ENCODE measurements around the gene IGFBP2. TPM values are rescaled to one million over a fixed set of nuclear protein-coding genes. Genes with fewer than 3 reads are reported as not detected.

Gene IGFBP2
- total RNA-seq, 6 experiments from 2014 or later, result 0.28 to 0.40 TPM; not detected in 4

DNA sequence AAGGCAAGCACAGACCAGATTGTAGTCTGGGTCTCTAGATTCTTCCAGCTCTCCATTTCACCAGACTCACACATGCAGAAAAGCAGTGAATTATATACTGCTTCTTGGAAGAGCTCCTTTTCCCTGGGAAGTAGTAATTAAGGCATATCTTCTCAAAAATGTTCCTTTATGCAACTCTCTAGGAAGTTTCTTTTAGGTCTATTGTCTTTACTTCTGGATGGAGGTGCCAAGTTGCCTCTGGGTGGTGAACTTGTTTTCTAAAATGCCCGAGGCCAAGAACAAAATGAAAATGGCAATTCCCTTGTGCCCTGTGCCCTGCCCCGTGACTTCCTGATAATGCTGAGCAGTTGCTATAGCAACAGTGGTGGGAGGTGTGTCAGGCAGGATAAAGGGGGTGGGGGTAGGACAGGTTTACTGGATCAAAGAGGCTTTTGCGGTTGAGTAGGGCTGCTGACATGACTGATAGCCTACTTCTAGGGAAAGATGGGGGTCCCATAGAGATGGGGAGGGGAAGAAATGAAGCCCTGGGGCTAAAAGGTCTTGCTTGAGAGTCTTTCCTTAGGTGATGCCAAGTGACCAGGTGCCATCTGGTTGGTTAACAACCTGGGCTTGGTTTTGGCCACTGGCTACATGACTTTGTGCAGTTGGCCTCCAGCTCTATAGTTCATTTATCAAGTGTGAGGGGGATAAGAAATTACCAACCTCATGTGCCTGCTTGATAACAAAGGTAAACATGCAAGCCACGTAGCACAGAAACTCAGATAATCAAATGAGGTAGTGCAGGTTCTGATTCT, 11.8 kb downstream of the IGFBP2 start:
- TF ChIP-seq, protein P1, sequence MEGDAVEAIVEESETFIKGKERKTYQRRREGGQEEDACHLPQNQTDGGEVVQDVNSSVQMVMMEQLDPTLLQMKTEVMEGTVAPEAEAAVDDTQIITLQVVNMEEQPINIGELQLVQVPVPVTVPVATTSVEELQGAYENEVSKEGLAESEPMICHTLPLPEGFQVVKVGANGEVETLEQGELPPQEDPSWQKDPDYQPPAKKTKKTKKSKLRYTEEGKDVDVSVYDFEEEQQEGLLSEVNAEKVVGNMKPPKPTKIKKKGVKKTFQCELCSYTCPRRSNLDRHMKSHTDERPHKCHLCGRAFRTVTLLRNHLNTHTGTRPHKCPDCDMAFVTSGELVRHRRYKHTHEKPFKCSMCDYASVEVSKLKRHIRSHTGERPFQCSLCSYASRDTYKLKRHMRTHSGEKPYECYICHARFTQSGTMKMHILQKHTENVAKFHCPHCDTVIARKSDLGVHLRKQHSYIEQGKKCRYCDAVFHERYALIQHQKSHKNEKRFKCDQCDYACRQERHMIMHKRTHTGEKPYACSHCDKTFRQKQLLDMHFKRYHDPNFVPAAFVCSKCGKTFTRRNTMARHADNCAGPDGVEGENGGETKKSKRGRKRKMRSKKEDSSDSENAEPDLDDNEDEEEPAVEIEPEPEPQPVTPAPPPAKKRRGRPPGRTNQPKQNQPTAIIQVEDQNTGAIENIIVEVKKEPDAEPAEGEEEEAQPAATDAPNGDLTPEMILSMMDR (IDR thresholded peaks at IDR 0.05), result no peak
- H3K27me3 Mint-ChIP-seq (ENCODE audit: insufficient read depth), result peaks cover 16% of the 10 kb centered on the region
- H3K4me1 Mint-ChIP-seq (ENCODE audit: low read depth), result peaks cover 9% of the 10 kb centered on the region

DNA sequence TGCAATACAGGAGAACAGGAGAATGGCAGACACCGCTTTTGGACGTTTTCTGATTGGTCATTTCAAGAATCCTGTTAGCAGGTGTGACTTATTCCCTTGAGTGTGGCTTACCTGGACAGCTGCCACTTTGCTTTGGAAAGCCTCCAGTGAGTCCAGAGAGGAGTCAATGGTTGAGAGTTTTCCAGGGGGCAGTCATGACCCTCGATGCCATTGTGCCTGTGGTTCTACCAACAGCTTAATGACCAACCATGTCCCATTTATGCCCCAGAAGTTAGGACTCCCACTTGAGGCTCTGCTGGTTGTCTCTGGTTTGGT, 12.4 kb downstream of the IGFBP2 start:
- Mint-ChIP-seq H3K27me3 (ENCODE audit: insufficient read depth) (peaks cover 12% of the 10 kb centered on the region), H3K9me3 (no peaks in the 10 kb centered on the region), H3K4me1 (ENCODE audit: low read depth) (peaks cover 9% of the 10 kb centered on the region), H3K27ac (no peak overlapping the region), H3K4me3 (no peak overlapping the region), H3K36me3 (ENCODE audit: low read depth) (no peaks in the 10 kb centered on the region)
- TF ChIP-seq, protein P1 (IDR thresholded peaks at IDR 0.05), result no peak
- DNase-seq, result no peak

More for the DNA sequence above, 11.8 kb downstream of the IGFBP2 start:
- DNase-seq, result no peak
- Mint-ChIP-seq H3K9me3 (no peaks in the 10 kb centered on the region), H3K36me3 (ENCODE audit: low read depth) (no peaks in the 10 kb centered on the region), H3K27ac (no peak overlapping the region), H3K4me3 (no peak overlapping the region)

GRCh38 chr2:216646116-216646515, 12.9 kb downstream of the IGFBP2 start:
- H3K9me3 Mint-ChIP-seq, result no peaks in the 10 kb centered on the region
- H3K27ac Mint-ChIP-seq, result no peak overlapping the region
- DNase-seq, result no peak
- no peak overlapping the region for H3K4me3 Mint-ChIP-seq
- TF ChIP-seq, protein P1 (IDR thresholded peaks at IDR 0.05), result no peak
- no peaks in the 10 kb centered on the region for H3K36me3 Mint-ChIP-seq (ENCODE audit: low read depth)
- H3K27me3 Mint-ChIP-seq (ENCODE audit: insufficient read depth), result peaks cover 7% of the 10 kb centered on the region
- H3K4me1 Mint-ChIP-seq (ENCODE audit: low read depth), result peaks cover 10% of the 10 kb centered on the region

- Mint-ChIP-seq H3K4me1 (ENCODE audit: low read depth) (peaks cover 15% of the 10 kb centered on the region), H3K9me3 (no peaks in the 10 kb centered on the region), H3K27ac (no peak overlapping the region), H3K36me3 (ENCODE audit: low read depth) (no peaks in the 10 kb centered on the region), H3K27me3 (ENCODE audit: insufficient read depth) (peaks cover 13% of the 10 kb centered on the region), H3K4me3 (no peak overlapping the region)
- DNase-seq, result peak; percentile 15
- TF ChIP-seq, protein P1 (IDR thresholded peaks at IDR 0.05), result no peak
Observed at GRCh38 chr2:216648105-216648504, 14.9 kb downstream of the IGFBP2 start.

GRCh38 chr2:216649574-216649973, 16.4 kb downstream of the IGFBP2 start:
- no peak for DNase-seq
- no peak overlapping the region for H3K4me3 Mint-ChIP-seq
- H3K4me1 Mint-ChIP-seq (ENCODE audit: low read depth), result peaks cover 15% of the 10 kb centered on the region
- H3K27me3 Mint-ChIP-seq (ENCODE audit: insufficient read depth), result peaks cover 13% of the 10 kb centered on the region
- H3K9me3 Mint-ChIP-seq, result no peaks in the 10 kb centered on the region
- no peak overlapping the region for H3K27ac Mint-ChIP-seq
- no peaks in the 10 kb centered on the region for H3K36me3 Mint-ChIP-seq (ENCODE audit: low read depth)
- TF ChIP-seq, protein P1 (IDR thresholded peaks at IDR 0.05), result no peak
